CD14-positive monocyte (primary cell): Measurements from ENCODE around the gene HSH2D. TPM values are rescaled to one million over a fixed set of nuclear protein-coding genes. Genes with fewer than 3 reads are reported as not detected.
"Not testable (repeated sequence)": the region's sequence is repeated elsewhere in the genome, so short reads cannot be mapped to it uniquely, and the experiment has no call there.

Experiments
- DNase-seq, 3 donors: peaks; one replicate each; pipeline ENCODE4 v3.0.0-alpha.2; 2011 to 2022
- H2AFZ ChIP-seq: 2 replicates; pipeline ENCODE4 v1.6.0; 2012; ENCODE audit warnings: mild to moderate bottlenecking, low read depth, low read length, inconsistent platforms; ENCODE audit not compliant: insufficient read depth, poor library complexity, severe bottlenecking
- H3K27ac ChIP-seq, 2 donors: 1 replicate in 1 of 2; 2 replicates in 1 of 2; pipeline ENCODE4 v1.5.1; 2012 to 2013; ENCODE audit warnings: low read length in 2 of 2, control low read depth in 1 of 2, inconsistent platforms in 1 of 2, low read depth in 1 of 2, mild to moderate bottlenecking in 1 of 2
- H3K27me3 ChIP-seq, 2 donors: one replicate each; pipeline versions ENCODE4 v1.6.0 to v1.6.1; 2011 to 2013; ENCODE audit warnings: low read length in 2 of 2; ENCODE audit not compliant: control insufficient read depth in 2 of 2, insufficient read depth in 2 of 2
- H3K36me3 ChIP-seq, 2 donors: replicated peaks in 1 of 2; 1 replicate in 1 of 2; 2 replicates in 1 of 2; pipeline versions ENCODE4 v1.5.1 to v1.6.1; 2012 to 2013; ENCODE audit warnings: low read length in 2 of 2, control low read depth in 1 of 2, inconsistent platforms in 1 of 2, mild to moderate bottlenecking in 1 of 2; ENCODE audit not compliant: insufficient read depth in 2 of 2, control insufficient read depth in 1 of 2
- H3K4me1 ChIP-seq, 2 donors: 1 replicate in 1 of 2; 2 replicates in 1 of 2; pipeline versions ENCODE4 v1.5.1 to v1.6.1; 2012 to 2013; ENCODE audit warnings: low read length in 2 of 2, control low read depth in 1 of 2, inconsistent platforms in 1 of 2, mild to moderate bottlenecking in 1 of 2, moderate library complexity in 1 of 2; ENCODE audit not compliant: insufficient read depth in 2 of 2, control insufficient read depth in 1 of 2
- H3K4me2 ChIP-seq: replicated peaks from 2 replicates; pipeline ENCODE3; 2012; ENCODE audit warnings: low read length, moderate library complexity, mild to moderate bottlenecking; ENCODE audit not compliant: poor library complexity, severe bottlenecking; ENCODE audit errors: extremely low read depth
- H3K4me3 ChIP-seq, 3 experiments: fragments of 200-600 bp in 1 of 3; sonication (generic) in 1 of 3; replicated peaks in 1 of 3; 1 replicate in 2 of 3; 2 replicates in 1 of 3; pipeline ENCODE4 v1.5.1; 2011 to 2013; ENCODE audit warnings: low read length in 3 of 3, mild to moderate bottlenecking in 3 of 3, control low read depth in 2 of 3, low read depth in 2 of 3, inconsistent platforms in 1 of 3, moderate library complexity in 1 of 3
- H3K79me2 ChIP-seq: 2 replicates; pipeline ENCODE4 v1.6.0; 2012; ENCODE audit warnings: mild to moderate bottlenecking, control low read depth, inconsistent platforms, low read length, moderate library complexity; ENCODE audit not compliant: insufficient read depth
- H3K9ac ChIP-seq: 2 replicates; pipeline ENCODE4 v1.6.0; 2017; ENCODE audit warnings: low read length, mild to moderate bottlenecking; ENCODE audit not compliant: insufficient read depth, poor library complexity, severe bottlenecking
- H3K9me3 ChIP-seq, 2 donors: replicated peaks in 1 of 2; 1 replicate in 1 of 2; 2 replicates in 1 of 2; pipeline versions ENCODE4 v1.5.1 to v1.6.1; 2012 to 2013; ENCODE audit warnings: low read length in 2 of 2, control low read depth in 1 of 2; ENCODE audit not compliant: control insufficient read depth in 1 of 2, insufficient read depth in 1 of 2
- H4K20me1 ChIP-seq: 2 replicates; pipeline ENCODE4 v1.6.0; 2012; ENCODE audit warnings: mild to moderate bottlenecking, low read length, control low read depth, moderate library complexity; ENCODE audit not compliant: insufficient read depth
- H3K27ac Mint-ChIP-seq, 7 donors: one replicate each; pipeline ENCODE4 v1.8.0; 2020; ENCODE audit warnings: mild to moderate bottlenecking in 7 of 7, mixed read lengths in 7 of 7, moderate library complexity in 6 of 7, inconsistent platforms in 2 of 7
- H3K27me3 Mint-ChIP-seq, 3 donors: one replicate each; pipeline ENCODE4 v1.8.0; 2021 to 2022; ENCODE audit warnings: low read depth in 3 of 3, mild to moderate bottlenecking in 3 of 3, mixed read lengths in 3 of 3, moderate library complexity in 3 of 3, inconsistent platforms in 1 of 3
- H3K36me3 Mint-ChIP-seq, 2 donors: one replicate each; pipeline ENCODE4 v1.8.0; 2020; ENCODE audit warnings: mixed read lengths in 2 of 2, inconsistent platforms in 1 of 2, mild to moderate bottlenecking in 1 of 2
- H3K4me1 Mint-ChIP-seq: one replicate; pipeline ENCODE4 v1.8.0; 2020; ENCODE audit warnings: mild to moderate bottlenecking, mixed read lengths
- H3K4me3 Mint-ChIP-seq, 2 donors: one replicate each; pipeline ENCODE4 v1.8.0; 2020; ENCODE audit warnings: mild to moderate bottlenecking in 2 of 2, mixed read lengths in 2 of 2, moderate library complexity in 1 of 2
- H3K9me3 Mint-ChIP-seq, 7 donors: one replicate each; pipeline ENCODE4 v1.8.0; 2020 to 2022; ENCODE audit warnings: mixed read lengths in 7 of 7, mild to moderate bottlenecking in 6 of 7, moderate library complexity in 6 of 7, inconsistent platforms in 2 of 7
- CTCF ChIP-seq: fragments of 200-600 bp; IDR thresholded peaks from one replicate; pipeline ENCODE4 v1.8.0; 2022; ENCODE audit warnings: antibody characterized with exemption, mild to moderate bottlenecking
- WGBS: methylation state at CpG from one replicate; pipeline ENCODE4 v1.1.5; 2013; ENCODE audit warnings: missing lambda C conversion rate; ENCODE audit not compliant: insufficient coverage; 5-methylcytosine and 5-hydroxymethylcytosine counted together
- intact Hi-C, 2 donors: fragments of 100-400 bp; cut with micrococcal nuclease; formaldehyde crosslinking; loops; one replicate each; pipeline versions ENCODE4 v1.15.0 to v1.15.1; 2023
- polyA plus RNA-seq, 3 donors: library from polyadenylated mRNA; depleted of rRNA in 1 of 3; unstranded in 2 of 3; stranded (reverse) in 1 of 3; fragments of 300-500 nt in 2 of 3; fragments of >200 nt in 1 of 3; fragmentation: Illumina TruSeq in 2 of 3; gene quantifications; 1 replicate in 2 of 3; 2 replicates in 1 of 3; pipeline ENCODE4 v1.2.3, GENCODE V29; 2012 to 2021

HSH2D gene
- polyA plus RNA-seq, 3 donors: 13.8 to 106 (median 16.7) TPM

- DNase-seq: no peak
- Mint-ChIP-seq H3K27me3 (peaks cover 0 to 2% (median 0%) of the 10 kb centered on the region in 3 donors), H3K36me3 (no peaks in the 10 kb centered on the region), H3K4me1 (peaks cover 27% of the 10 kb centered on the region), H3K27ac (no peak overlapping the region), H3K9me3 (peaks cover 0 to 9% (median 8%) of the 10 kb centered on the region in 7 donors), H3K4me3 (no peak overlapping the region)
- intact Hi-C loops: loop anchor here in 1 of 2 donors (5.0 kb wide), 1 partner anchor 43 kb away; no protein-coding TSS in a partner anchor
- 60% methylated on average over 1 of the region's 1 CpG for WGBS
- Histone ChIP-seq H3K36me3 (no peaks in the 10 kb centered on the region), H3K4me2 (no peak overlapping the region), H3K9ac (no peak overlapping the region), H3K4me3 (no peak overlapping the region), H2AFZ (peak overlapping the region; percentile 35), H3K27ac (no peak overlapping the region), H3K9me3 (peaks cover 0 to 9% of the 10 kb centered on the region in 2 donors), H4K20me1 (no peaks in the 10 kb centered on the region), H3K4me1 (peaks cover 22 to 32% of the 10 kb centered on the region in 2 donors), H3K79me2 (no peaks in the 10 kb centered on the region), H3K27me3 (no peaks in the 10 kb centered on the region)
- TF ChIP-seq CTCF: no peak
Observed at GRCh38 chr19:16170134-16170533, 26.6 kb downstream of the HSH2D start.

- Mint-ChIP-seq H3K9me3 (peaks cover 0 to 14% (median 9%) of the 10 kb centered on the region in 7 donors), H3K27me3 (peaks cover 0 to 2% (median 2%) of the 10 kb centered on the region in 3 donors), H3K27ac (no peak overlapping the region), H3K4me3 (no peak overlapping the region), H3K4me1 (peaks cover 15% of the 10 kb centered on the region), H3K36me3 (no peaks in the 10 kb centered on the region)
- no peak overlapping the region for H3K4me3 ChIP-seq
- peaks cover 7 to 16% of the 10 kb centered on the region in 2 donors for H3K4me1 ChIP-seq
- peaks cover 0 to 10% of the 10 kb centered on the region in 2 donors for H3K9me3 ChIP-seq
- H3K9ac ChIP-seq: no peak overlapping the region
- TF ChIP-seq CTCF: no peak
- no peak overlapping the region for H3K27ac ChIP-seq
- no CpG with 5 or more reads among the region's 2 CpGs for WGBS
- H3K79me2 ChIP-seq: no peaks in the 10 kb centered on the region
- H3K27me3 ChIP-seq: no peaks in the 10 kb centered on the region
- no peaks in the 10 kb centered on the region for H3K36me3 ChIP-seq
- H2AFZ ChIP-seq: no peak overlapping the region
- H3K4me2 ChIP-seq: no peak overlapping the region
- no peaks in the 10 kb centered on the region for H4K20me1 ChIP-seq
- DNase-seq: no peak
- intact Hi-C loops: loop anchor here in 1 of 2 donors (5.0 kb wide), 1 partner anchor 39 kb away; no protein-coding TSS in a partner anchor
Observed at GRCh38 chr19:16175954-16176353, 32.5 kb downstream of the HSH2D start.

GRCh38 chr19:16178866-16179265, 35.4 kb downstream of the HSH2D start:
- not testable (repeated sequence) for H3K4me3 ChIP-seq, H2AFZ ChIP-seq, H3K27me3 ChIP-seq, H3K36me3 ChIP-seq, H3K4me2 ChIP-seq, H3K36me3 Mint-ChIP-seq, H4K20me1 ChIP-seq, H3K4me1 Mint-ChIP-seq, H3K27ac ChIP-seq, H3K9ac ChIP-seq, H3K27me3 Mint-ChIP-seq, H3K79me2 ChIP-seq, H3K4me3 Mint-ChIP-seq, DNase-seq
- intact Hi-C loops: loop anchor here in 1 of 2 donors (5.0 kb wide), 1 partner anchor 42 kb away; no protein-coding TSS in a partner anchor
- no CpG with 5 or more reads among the region's 5 CpGs for WGBS
- Mint-ChIP-seq H3K27ac (peak overlapping the region in 1 of 7 donors; percentile 73), H3K9me3 (peaks cover 0 to 14% (median 10%) of the 10 kb centered on the region in 7 donors)
- Histone ChIP-seq H3K9me3 (peaks cover 0 to 10% of the 10 kb centered on the region in 2 donors), H3K4me1 (peaks cover 3 to 17% of the 10 kb centered on the region in 2 donors)
